Endothelial cell of umbilical vein (primary cell): ENCODE measurements around the gene MVP.
"Not testable (repeated sequence)": the region's sequence is repeated elsewhere in the genome, so short reads cannot be mapped to it uniquely, and the experiment has no call there.

Source experiments
- EZH2 ChIP-seq: IDR thresholded peaks from 2 replicates; pipeline ENCODE4 v1.6.1; 2012; ENCODE audit warnings: borderline replicate concordance, low read depth, mild to moderate bottlenecking, moderate library complexity, low read length, inconsistent platforms; ENCODE audit not compliant: severe bottlenecking
- JUN ChIP-seq: IDR thresholded peaks from 2 replicates; pipeline ENCODE4 v1.6.1; 2011; ENCODE audit warnings: borderline replicate concordance, low read depth; ENCODE audit not compliant: insufficient read length, insufficient read depth
- POLR2A ChIP-seq: IDR thresholded peaks from 2 replicates; pipeline ENCODE4 v1.6.1; 2012; ENCODE audit warnings: low read depth, mild to moderate bottlenecking, control low read depth, low read length
- POLR2AphosphoS5 ChIP-seq: IDR thresholded peaks from 2 replicates; pipeline ENCODE4 v1.6.1; 2012; ENCODE audit warnings: low read depth, mild to moderate bottlenecking, control low read depth, low read length, moderate library complexity; ENCODE audit not compliant: insufficient read depth
- TF ChIP-seq, protein P1 (sequence below), 2 donors: IDR thresholded peaks; 1 replicate in 1 of 2; 2 replicates in 1 of 2; pipeline ENCODE4 v1.5.1; 2011; ENCODE audit warnings: low read length in 2 of 2, mild to moderate bottlenecking in 2 of 2, moderate library complexity in 2 of 2, control low read depth in 1 of 2, inconsistent platforms in 1 of 2, low read depth in 1 of 2; ENCODE audit not compliant: insufficient read depth in 1 of 2; ENCODE audit errors: extremely low read depth in 1 of 2

DNA sequence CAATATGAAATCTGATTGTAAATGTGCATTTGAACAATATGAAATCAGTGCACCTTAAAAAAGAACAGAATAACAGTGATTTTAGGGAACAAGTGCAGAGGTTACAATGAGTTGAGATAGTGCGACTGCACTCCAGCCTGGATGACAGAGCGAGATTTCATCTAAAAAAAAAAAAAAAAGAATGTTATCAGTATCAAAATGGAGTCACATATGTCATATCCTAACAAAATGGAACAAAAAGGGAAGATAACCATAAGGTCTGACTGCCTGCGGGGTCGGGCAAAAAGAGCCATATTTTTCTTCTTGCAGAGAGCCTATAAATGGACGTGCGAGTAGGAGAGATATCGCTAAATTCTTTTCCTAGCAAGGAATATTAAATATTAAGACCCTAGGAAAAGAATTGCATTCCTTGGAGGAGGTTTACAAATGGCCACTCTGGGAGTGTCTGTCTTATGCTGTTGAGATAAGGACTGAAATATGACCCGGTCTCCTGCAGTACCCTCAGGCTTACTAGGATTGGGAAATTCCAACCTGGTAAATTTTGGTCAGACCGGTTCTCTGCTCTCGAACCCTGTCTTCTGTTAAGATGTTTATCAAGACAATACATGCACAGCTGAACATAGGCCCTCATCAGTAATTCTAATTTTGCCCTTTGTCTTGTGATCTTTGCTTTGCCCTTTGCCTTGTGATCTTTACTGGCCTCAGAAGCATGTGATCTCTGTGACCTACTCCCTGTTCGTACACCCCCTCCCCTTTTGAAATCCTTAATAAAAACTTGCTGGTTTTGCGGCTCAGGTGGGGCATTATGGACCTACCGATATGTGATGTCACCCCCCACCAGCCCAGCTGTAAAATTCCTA is 36.9 kb upstream of the MVP start:
- TF ChIP-seq POLR2A, EZH2, POLR2AphosphoS5, JUN: not testable (repeated sequence)
- TF ChIP-seq, protein P1, sequence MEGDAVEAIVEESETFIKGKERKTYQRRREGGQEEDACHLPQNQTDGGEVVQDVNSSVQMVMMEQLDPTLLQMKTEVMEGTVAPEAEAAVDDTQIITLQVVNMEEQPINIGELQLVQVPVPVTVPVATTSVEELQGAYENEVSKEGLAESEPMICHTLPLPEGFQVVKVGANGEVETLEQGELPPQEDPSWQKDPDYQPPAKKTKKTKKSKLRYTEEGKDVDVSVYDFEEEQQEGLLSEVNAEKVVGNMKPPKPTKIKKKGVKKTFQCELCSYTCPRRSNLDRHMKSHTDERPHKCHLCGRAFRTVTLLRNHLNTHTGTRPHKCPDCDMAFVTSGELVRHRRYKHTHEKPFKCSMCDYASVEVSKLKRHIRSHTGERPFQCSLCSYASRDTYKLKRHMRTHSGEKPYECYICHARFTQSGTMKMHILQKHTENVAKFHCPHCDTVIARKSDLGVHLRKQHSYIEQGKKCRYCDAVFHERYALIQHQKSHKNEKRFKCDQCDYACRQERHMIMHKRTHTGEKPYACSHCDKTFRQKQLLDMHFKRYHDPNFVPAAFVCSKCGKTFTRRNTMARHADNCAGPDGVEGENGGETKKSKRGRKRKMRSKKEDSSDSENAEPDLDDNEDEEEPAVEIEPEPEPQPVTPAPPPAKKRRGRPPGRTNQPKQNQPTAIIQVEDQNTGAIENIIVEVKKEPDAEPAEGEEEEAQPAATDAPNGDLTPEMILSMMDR (IDR thresholded peaks at IDR 0.05; ENCODE audit: extremely low read depth in 1 of 2, insufficient read depth in 1 of 2, low read depth in 1 of 2, low read length in 2 of 2): not testable (repeated sequence)
